Stimulated activated CD8-positive, alpha-beta memory T cell treated with anti-CD3 and anti-CD28 coated beads, Interleukin-15, amount 100 ng/mL, for 1 hour (primary cell): Measurements from ENCODE around the gene GOLGA3.

ENCODE experiments used
- DNase-seq: peaks from one replicate; pipeline ENCODE4 v3.0.0-alpha.2; 2020; ENCODE audit warnings: low read depth

GOLGA3 gene

DNA sequence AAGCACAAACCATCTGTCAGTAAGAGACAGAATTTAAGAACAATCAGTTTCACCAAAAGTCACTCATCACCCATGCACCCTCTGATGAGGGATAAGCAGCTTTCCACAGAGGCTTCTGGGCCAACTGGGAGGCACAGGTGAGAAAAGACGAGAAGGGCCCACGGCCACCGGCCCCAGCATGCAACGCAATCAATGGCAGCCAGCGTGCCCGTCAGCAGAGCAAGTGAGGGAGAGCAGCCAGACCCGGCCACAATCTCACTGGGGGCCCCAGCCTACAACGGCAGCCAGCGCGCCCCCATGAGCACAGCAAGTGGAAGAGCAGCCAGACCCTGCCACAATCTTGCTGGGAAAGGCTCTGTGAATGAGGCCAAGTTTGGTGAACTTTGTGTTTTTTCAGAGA lies 80.3 kb downstream of the GOLGA3 start:
- DNase-seq, result no peak

DNA sequence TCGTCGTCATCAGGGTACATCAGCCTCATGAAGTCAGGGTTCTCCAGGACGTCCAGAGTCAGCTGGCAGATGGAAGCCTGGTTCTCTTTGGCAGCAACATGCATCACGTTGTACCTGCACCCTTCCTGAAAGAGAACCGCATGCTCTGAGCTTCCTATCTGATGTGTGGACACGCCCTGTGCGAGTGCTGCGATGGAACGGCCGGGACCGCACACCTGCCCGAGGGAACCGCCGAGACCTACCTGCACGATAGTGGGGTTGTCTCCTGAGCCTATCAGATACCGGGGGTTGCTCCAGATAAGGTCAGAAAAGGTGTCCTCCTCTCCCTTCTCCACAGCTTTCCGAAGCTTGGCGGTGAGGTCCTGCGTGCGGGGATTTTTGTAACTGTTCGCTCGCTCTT lies 80.8 kb downstream of the GOLGA3 start:
- DNase-seq, result no peak

DNA sequence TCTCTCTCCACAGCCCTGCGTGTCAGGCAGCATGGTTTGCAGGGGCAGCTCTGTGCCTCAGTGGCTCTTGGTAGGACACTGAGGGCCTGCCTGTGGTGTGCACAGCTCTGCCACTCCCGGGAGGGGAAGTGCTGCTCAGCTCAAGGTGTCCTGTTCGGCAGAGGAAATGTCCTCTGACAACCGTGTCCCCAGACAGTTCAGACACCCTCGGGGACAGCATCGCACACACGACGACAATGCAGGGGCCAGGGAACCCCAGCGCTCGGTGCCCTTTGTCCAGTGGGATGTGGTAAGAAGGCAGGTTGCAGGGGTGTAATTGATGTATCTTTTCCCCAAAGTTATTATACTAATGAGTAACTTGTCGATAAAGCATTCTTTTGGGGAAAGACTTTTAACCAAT lies 81.3 kb downstream of the GOLGA3 start:
- DNase-seq, result no peak

DNA sequence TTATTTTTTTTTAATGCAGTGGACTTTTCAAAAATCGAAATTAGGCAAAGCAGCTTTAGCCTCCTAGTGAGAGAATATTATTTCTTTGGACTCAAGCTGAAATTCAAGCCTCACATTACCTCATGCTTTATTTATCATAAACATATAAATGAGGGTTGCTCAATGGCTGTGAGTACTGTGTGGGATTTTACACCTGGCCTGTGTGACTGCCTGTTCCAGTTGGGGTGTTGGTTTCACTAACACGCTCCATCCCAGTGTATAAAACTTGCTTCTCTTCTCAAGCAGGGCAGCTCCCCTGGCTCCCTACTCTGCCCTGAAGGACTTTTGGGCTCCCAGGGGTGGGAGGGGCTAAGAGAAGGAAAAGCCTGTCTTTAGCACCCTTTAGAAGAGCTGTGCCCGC lies 82.1 kb downstream of the GOLGA3 start:
- no peak for DNase-seq

DNA sequence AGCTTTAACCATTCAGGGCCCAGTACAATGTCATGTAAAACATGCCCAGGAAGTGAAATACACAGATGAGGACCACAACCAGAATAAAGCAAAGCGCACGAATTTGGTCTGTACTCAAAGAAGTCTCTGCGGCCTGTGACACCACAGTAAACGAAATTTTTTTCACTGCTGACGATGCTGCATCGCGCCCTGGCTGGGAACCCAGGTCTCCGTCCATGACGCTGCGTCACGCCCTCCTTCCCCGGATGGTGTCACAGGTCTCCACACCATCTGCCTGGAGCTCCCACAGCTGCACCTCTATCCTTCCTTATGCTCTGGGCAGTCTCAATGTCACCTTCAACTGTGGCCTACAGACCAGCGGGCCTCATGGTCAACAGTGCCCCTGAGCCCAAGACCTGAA lies 84.8 kb downstream of the GOLGA3 start:
- no peak for DNase-seq

DNA sequence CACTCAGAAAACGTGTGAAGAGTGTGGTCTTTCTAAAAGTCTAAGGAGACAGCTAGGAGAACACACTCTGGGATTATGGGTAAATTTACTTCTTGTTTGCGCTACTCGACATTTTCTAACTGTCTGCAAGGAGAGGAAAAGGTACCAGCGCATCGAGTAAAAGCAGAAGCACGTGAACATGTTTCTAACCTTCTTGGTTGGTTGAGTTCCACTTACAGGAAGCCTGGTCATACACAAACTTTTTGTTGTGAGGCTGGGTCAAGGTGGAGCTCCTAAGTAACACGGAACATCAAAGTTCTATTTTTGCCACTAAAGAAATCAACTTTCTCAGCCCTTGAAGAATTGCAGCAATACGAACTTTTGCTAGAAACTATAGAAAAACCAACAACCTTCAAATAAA lies 87.0 kb downstream of the GOLGA3 start:
- no peak for DNase-seq

DNA sequence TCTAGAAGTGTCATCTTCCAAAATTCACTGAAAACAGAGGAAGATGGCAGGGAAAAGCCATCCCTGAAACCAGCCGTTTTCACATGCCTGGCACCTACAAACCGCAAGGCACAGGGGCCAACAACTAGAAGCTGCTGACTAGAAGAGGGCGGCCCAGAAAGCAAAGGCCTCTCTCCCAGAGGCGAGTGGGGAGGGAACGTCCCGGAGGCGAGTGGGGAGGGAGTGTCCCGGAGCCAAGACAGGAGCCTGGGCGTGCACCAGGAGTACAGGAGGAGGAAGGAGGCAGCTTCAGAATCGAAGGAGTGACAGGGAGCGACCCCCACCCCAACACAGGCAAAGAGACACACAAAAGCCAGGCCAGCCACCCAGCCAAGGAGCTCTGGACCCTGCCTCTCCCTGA lies 88.0 kb downstream of the GOLGA3 start:
- DNase-seq, result no peak

DNA sequence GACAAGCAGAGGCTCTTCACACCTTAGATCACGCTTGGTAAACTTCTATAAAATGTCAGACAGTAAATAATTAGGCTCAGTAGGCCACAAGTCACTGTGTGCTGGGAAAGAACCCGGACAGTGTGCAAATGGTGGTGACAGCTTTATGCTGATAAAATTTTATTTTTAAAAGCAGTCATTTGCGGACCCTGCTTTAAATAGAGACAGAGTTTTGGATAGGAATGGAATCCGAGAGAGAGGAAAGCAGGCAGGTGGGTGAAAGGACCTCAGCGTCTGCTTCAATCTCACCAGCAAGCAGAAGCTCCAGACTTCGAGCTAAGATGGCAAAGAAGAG lies 88.4 kb downstream of the GOLGA3 start:
- no peak for DNase-seq

DNA sequence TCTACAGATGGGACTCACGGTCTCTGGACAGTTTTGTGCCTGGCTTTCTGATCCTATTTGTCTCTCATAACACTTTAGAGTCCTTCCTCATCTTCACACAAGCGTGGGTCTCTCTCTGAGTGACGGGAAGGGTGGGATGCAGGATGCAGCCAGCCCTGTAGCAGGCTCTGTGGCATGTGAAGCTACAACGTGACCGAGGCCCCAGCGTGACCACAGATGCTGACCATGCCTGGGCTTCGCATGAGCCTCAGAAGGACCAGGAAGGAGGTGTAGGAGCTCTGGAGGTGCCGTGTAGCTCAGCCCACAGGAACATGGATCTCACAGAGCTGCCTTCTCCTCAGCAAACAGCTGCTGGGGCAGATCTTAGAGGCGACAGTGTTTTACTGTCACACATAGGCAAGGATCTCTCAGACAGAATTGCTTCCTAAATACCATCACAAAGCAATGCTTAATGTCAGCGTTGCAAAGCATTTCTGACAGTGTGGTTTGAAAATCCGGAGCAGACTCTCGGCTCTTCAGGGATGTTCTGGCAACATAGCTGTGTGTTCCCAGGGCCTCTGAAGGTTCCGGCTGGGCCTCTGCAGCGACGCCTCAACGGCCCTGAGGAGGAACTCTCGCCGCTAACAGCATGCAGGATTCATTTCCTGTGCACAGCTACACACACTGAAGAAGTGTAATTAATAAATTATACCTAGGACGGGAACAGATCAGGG lies 88.9 kb downstream of the GOLGA3 start:
- no peak for DNase-seq

DNA sequence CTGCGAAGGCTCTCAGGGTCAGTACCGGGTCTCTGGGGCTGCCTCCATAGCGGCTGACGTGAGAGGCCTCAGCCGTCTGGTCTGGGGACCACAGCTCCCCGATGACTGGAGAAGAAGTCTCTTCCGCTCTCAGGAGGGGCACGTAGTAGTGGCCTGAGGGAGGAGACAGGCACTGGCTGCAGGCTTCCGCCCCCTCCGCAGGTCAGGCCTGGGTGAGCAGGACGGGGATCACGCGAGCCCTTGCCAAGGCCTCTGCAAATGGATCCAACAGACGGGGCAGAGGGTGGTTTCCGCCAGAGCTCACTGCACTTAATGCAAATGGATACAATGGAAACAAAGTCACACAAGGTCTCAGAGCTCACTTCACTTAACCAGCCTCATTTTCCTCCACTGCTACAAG lies 91.8 kb downstream of the GOLGA3 start:
- no peak for DNase-seq

DNA sequence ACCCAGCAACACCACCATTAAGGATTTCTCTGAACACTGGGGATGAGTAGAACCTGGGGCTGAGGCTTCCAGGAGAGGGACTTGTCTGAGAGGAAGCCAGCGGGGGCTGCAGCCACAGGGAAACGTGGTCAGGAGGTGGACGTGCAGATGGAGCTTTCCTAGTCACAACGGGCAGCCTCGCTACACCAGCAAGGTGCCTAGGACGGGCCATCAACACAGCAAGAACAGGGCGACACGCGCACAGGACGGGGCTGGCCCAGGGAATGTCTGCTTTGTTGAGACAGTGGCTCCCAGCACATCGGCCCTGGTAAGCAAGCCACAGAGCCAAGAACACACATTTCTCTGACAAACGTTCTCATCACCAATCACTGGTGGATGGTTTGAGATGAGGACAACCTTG lies 92.3 kb downstream of the GOLGA3 start:
- no peak for DNase-seq

DNA sequence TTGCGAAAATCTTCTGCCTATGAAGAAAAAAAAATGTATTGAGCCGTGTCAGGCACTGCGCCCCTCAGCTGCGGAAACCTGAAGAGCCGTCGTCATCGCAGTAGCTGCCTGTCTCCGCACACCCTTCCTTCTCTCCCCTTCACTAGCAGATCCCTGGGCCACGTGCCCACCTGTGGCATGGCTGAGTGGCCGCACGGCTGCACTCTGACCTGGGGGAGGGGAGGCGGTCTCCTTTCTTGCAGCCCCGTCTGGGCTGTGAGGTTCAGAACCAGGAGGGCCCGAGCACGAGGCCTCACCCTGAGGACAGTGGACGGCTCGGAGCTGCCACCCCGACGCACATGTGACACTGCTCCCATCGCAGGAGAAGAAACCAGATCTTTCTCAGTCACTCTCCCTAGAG lies 93.2 kb downstream of the GOLGA3 start:
- no peak for DNase-seq

DNA sequence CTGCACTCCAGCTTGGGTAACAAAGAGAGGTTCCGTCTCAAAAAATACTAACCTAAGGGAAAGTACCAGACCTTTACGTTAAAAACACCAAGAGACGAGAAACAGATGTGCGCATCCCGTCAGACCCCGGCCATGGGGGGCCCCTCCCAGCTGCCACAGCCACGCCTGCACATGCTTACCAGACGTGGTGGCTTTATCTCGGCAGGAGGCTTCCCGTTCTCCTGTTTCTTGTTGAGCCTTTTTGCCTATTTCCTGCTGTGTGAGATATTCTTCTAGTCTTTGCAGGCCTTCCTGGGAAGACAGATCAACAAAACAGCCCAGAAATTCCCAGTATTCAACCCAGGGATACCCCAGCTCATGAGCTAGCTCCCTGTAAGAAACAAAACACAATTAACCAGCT lies 94.5 kb downstream of the GOLGA3 start:
- DNase-seq, result no peak

DNA sequence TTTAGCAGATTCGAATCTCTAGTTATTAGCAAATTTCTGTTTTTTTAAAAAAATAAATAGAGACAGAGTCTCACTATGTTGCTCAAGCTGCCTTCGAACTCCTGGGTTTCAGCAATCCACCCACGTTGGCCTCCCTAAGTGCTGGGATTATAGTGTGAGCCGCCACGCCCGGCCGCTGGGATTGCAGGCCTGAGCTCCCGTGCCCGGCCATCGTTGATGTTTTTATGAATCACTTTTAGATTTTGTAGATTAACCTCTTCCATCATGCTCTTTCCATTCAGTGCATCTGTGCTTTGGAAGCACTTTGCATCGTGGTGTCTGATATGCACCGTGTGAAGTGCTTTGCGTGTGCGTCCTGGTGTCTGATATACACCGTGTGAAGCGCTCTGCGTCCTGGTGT lies 97.1 kb downstream of the GOLGA3 start:
- DNase-seq, result no peak

DNA sequence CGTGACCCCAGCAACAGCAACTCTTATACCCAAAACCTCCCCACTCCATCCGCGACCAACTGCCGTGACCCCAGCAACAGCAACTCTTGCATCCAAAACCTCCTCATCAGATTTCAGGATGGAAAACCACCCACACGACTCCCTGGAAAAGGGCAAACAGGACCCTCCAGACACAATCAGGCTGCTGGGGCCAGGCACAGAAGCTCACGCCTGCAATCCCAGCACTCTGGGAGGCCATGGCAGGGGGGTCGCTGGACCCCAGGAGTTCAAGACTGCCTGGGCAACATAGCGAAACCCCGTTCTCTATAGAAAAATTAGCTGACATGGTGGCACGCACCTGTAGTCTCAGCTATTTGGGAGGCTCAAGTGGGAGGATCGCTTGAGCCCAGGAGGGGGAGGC lies 98.3 kb downstream of the GOLGA3 start:
- no peak for DNase-seq

DNA sequence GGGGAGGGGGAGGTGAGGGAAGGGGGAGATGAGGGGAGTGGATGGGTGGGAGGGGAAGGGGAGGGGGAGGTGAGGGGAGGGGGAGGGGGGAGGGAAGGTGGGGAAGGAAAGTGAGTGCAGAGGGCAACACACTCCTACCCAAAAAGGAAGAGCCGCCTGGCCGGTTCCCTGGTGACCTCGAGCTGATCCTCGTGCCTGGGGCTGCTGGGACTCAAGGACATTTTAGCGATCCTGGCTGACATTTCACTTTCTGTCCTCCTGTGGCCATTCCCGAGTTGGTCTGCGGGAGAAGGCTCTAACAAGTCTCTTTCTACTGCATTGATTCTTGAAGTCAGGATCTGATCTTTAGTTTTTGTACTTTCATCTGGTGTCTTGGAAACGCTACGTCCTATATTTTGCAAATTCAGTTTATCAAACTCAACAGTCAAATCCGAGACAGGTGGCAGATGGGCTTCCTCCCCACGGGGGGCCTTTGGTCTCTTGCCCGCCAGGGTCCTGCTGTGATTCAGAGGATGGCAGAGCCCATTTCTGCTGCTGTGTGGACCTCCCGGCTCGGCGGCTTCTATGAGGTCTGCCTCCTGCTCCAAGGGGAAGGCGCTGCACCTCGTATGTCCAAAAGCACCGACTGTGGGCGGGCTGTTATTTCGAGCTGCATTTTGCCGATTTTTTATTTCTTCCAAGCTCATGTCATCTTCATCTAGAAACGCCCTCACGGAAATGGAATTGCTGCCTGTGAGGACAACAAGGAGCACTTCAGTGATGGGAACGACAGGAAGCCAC lies 98.9 kb downstream of the GOLGA3 start:
- DNase-seq, result no peak

DNA sequence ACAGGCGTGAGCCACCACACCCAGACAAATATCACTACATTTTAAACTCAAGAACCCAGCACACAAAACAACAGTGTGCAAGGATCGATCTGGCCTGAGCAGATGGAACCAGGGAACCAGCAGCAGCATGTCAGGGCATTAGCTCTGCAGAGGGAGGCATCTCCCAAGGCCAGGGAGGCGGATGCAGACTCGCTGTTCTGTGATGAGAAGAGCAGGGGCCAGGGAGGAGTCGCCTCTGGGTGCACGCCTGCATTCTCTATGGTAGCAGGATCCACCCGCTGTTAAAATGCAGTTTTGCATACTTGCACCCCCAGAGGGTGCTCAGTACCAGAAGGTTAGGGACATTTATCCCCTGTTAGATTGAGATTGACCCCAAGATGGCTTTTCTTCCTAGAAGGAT lies 100.2 kb downstream of the GOLGA3 start:
- no peak for DNase-seq

DNA sequence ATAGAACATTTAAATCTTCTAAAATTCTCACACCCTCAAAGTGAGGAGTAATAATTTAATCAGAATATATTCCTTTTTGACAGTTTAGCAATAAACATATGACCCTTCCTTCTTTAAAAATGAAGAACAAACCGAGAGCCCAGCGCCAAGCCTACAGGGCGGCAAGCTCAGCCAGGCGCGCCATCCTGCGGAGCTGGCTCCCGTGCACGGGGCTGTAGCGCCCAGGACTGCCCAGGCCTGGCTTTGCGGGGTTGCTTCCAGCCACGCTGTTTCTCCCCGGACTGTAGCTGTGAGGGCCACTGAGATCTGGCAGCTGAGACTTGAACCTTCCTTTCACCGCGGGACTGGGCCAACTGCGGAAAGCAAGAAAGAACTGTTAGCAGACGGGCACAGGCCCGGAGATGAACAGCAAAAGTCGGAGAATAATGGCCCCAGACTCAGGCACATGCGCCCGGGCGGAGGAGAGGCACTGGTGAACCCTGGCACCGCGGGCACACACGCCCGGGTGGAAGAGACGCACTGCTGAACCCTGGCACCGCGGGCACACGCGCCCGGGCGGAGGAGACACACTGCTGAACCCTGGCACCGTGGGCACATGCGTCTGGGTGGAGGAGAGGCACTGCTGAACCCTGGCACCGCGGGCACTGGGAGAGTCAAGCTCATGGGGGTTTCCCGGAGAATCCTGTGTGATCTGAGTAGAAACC lies 101.4 kb downstream of the GOLGA3 start:
- no peak for DNase-seq

DNA sequence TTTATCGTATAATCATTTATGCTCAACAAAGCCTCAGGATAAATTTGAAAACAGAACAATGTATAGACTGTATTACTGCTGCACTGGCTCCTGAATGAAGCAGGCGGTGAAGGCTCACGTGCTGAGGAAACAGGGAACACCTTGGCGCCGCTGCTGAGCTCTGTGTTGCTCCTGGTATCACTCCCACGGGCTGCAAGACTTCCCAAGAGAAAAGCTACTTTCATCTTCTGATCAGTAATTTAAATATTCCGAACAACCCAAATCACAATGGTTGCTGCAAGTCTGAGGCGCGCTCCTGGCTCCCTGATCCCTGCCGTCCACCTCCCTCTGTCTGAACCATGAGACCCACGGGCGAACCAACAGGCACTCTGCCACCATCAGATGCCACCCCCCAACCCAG lies 102.3 kb downstream of the GOLGA3 start:
- no peak for DNase-seq

DNA sequence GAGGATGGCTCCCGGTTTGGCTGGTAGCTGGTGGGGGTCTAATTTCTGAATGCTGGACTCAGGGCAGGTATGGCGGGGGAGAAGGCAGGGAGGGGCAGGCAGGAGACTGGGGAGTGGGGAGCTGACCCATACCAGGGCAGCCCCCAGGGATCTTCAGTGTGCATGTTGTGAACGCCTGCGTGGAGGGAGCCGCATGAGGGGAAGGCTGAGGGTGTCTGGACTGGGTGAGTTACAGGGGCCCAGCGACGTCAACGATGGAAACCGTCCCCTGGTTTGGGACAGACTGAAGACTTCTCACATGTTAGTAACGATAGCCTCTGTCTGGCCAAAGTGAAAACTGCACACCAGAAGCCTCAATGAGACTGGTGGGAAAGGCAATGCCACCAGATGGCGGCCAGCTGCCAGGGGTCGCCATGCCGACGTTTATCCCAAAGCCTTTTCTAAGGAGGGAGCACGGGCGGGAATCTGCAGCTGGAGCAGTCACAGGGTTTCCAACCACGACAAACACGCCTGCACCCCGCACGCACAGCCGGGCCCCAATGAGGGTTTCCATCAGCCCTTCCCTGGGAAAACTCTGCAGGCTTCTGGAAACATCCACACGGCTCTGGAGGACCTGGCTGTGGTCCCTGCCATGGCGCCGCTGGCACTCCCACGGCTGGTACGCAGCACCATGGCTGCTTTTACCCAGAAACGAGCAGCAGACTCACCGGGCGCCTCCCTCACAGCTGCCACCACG lies 104.0 kb downstream of the GOLGA3 start:
- no peak for DNase-seq

DNA sequence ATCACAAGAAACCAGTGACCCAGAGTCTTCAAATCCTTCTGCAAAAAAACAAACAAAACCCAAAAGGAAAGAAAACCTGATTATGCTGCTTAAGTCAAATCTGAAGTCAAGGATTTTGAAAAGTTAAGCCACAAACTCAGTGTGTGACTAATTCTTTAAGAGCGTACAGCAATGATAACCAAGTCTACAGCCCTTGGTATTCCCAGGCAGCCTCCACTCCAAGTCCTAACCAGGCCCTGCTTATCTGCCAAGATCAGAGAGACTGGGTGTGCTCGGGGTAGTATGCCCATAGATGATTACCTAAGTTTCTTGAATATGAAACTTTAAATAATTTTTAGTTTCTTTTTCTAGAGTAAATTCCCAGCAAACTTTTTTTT lies 104.9 kb downstream of the GOLGA3 start:
- DNase-seq, result no peak

DNA sequence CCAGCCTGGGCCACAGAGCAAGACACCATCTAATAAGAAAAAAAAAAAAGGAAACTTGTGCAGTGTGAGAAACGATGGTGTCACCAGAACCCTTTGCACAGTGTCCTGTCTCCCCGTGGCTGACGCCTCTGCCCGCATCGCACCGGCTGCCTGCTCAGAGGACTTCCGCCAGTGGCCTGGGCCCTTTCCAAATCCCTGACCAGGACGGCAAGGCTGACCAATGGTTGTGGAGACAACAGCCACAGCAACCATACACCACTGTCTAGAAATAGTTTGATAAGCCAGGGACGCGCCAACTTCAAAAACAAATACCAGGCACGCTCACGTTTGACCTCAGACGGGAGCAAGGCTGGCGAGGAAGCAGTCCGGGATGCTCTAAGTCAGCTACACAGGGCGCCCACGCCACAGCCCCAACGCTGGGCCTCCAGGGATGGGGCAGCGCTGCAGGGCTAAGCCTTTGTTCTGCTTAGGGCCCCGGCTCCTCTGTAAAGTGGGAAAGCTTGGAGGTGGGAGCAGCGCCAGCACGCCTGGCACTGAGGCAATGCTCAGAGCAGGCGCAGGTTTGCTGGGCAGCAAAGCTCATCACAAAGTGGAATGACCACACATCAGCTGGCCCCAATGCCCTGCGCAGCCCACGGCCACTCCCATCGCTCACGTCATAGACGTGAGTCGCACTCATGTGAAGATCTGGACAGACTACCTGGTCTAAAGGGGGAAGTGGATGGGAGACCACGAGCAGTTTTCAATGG lies 105.5 kb downstream of the GOLGA3 start:
- no peak for DNase-seq
